Activated CD4-positive, alpha-beta T cell treated with anti-CD3 and anti-CD28 coated beads, Interleukin-2, amount 10 ng/mL, durations not matched to agents 24 days and 14 days (primary cell): ENCODE measurements around the gene NPFFR1. TPM values are rescaled to one million over a fixed set of nuclear protein-coding genes. Genes with fewer than 3 reads are reported as not detected.
"Not testable (repeated sequence)": the region's sequence is repeated elsewhere in the genome, so short reads cannot be mapped to it uniquely, and the experiment has no call there.

Source experiments
- DNase-seq: peaks from one replicate; pipeline ENCODE4 v3.0.0; 2022
- H3K27ac Mint-ChIP-seq: one replicate; pipeline ENCODE4 v1.8.0; 2022; ENCODE audit warnings: mild to moderate bottlenecking, mixed read lengths
- H3K27me3 Mint-ChIP-seq: one replicate; pipeline ENCODE4 v1.8.0; 2022; ENCODE audit warnings: mixed read lengths
- H3K36me3 Mint-ChIP-seq: one replicate; pipeline ENCODE4 v1.8.0; 2022; ENCODE audit warnings: low read depth, mild to moderate bottlenecking, mixed read lengths
- H3K4me1 Mint-ChIP-seq: one replicate; pipeline ENCODE4 v1.8.0; 2021; ENCODE audit warnings: mixed read lengths
- H3K4me3 Mint-ChIP-seq: one replicate; pipeline ENCODE4 v1.8.0; 2022; ENCODE audit warnings: mild to moderate bottlenecking, moderate library complexity, mixed read lengths
- H3K9me3 Mint-ChIP-seq: one replicate; pipeline ENCODE4 v1.8.0; 2021; ENCODE audit warnings: mixed read lengths
- intact Hi-C: fragments of 100-400 bp; cut with micrococcal nuclease; formaldehyde crosslinking; loops from one replicate; pipeline ENCODE4 v1.15.1; 2023
- total RNA-seq: library from RNA; stranded (reverse); gene quantifications from 2 replicates; pipeline ENCODE4 v1.2.3, GENCODE V29; 2022

The NPFFR1 gene
- total RNA-seq, 1 donor from 2014 or later = not detected

DNA sequence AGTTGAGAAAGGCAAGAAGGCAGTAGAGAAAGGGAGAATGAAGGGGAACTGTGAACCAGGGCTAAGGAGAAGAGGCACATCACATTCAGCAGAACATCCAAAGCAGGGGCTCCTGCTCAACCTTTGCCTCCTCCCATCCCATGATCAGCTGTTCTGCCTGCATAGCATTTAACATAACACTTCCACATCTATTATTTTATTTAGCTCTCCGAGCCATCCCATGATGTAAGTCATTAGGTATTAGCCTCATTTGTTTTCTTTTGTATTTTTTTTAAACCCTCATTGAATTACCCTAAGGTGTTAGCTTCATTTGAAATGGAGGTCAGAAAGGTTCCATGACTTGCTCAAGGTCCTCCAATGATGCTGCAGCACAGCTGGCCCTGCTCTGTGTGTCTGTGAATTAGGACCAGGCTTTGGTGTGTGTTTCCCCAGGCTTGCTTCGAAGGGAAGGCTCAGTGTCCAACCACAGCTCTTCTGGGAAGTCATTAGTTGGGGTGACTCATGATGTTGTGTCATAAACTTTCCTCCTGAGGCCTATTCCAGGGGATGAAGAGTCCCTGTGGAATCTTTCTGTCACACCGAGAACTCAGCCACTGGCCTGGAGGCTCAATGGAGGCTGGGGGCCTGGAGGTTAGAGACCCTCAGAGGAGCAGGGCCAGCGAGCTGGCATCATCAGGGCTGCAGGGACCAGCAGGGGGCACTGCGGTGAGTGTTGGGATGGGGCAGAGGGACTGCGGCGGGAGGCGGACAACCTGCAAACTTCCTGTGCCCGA lies 16.5 kb downstream of the NPFFR1 start:
- intact Hi-C loops = no loop called here
- no peak overlapping the region for H3K4me3 Mint-ChIP-seq
- H3K27ac Mint-ChIP-seq = no peak overlapping the region
- H3K27me3 Mint-ChIP-seq = peaks cover 7% of the 10 kb centered on the region
- peaks cover 22% of the 10 kb centered on the region for H3K4me1 Mint-ChIP-seq
- DNase-seq = no peak
- H3K36me3 Mint-ChIP-seq = no peaks in the 10 kb centered on the region
- no peaks in the 10 kb centered on the region for H3K9me3 Mint-ChIP-seq

DNA sequence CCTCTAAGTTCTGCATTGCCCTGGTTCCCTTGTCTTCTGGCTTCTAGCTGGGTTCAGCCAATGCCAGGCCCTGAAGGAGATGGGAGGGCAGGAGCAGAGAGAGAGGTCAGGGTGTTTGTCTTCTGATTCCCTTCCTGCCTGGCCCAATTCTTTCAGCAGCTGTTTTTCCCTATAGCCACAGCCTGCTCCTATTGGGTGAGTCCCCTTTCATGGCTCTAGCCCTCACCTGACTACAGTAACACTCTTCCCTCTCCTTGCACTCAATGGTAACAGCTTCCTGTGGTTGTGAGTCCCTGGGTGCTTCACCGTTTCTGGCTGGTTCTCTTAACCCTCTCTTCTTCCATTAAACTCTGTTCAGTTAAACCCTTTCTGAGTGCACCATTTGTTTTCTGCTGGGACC lies 17.1 kb downstream of the NPFFR1 start:
- no peak overlapping the region for H3K27ac Mint-ChIP-seq
- H3K27me3 Mint-ChIP-seq = peaks cover 7% of the 10 kb centered on the region
- no peak for DNase-seq
- no peak overlapping the region for H3K4me3 Mint-ChIP-seq
- peaks cover 20% of the 10 kb centered on the region for H3K4me1 Mint-ChIP-seq
- intact Hi-C loops = no loop called here
- H3K36me3 Mint-ChIP-seq = no peaks in the 10 kb centered on the region
- H3K9me3 Mint-ChIP-seq = peaks cover 2% of the 10 kb centered on the region

DNA sequence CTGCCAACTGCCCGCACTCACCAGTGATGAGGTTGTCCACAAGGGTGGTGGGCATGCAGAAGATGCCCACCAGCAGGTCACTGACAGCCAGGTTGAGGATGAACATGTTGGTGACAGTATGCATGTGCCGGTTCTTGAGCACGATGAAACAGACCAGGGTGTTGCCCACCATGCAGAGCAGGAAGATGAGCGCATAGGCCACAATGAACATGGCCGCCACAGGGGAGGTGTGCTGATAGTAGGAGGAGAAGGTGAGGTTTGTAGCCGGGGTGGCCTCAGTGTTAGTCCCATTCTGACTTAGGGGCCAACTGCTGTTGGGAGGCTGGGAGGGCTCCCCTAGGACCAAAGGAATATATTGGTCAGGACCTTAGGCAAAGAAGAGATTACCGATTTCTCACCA lies 17.7 kb downstream of the NPFFR1 start:
- H3K27ac Mint-ChIP-seq = no peak overlapping the region
- peaks cover 2% of the 10 kb centered on the region for H3K36me3 Mint-ChIP-seq
- peaks cover 17% of the 10 kb centered on the region for H3K4me1 Mint-ChIP-seq
- peaks cover 6% of the 10 kb centered on the region for H3K9me3 Mint-ChIP-seq
- no peak overlapping the region for H3K4me3 Mint-ChIP-seq
- intact Hi-C loops = no loop called here
- no peak for DNase-seq
- H3K27me3 Mint-ChIP-seq = peaks cover 7% of the 10 kb centered on the region

DNA sequence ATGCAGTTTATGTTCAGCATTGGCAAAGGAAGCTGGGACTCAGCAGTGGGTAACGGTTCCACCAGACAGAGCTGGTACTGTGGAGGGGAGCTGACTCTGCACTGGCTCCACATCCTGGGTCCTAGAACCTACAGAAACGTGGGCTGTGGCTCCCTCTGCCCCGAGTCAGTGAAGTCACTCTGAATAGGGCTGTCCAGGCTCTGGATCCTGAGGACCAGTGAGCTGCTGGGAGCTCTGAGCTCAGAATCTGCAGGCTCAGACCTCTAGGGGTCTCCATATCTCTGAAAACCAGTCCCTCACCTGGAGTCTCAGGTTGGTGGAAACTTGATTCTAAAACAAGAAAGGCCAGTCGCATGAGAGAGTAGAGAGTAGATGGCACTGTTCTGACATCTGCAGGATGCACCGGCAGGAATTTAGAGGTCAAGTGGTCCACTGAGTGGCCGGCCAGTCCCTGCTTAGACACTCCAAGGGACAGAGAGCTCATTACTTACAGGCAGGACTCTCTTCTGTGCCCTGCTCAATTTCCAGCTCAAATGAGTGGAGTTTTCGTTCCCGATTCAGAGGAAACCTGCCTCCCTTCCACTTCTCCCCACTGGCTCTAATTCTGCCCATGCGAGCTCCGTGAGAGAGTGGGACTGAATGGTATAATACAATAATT lies 18.6 kb downstream of the NPFFR1 start:
- Mint-ChIP-seq H3K9me3 (peaks cover 8% of the 10 kb centered on the region), H3K4me3 (no peak overlapping the region), H3K27ac (no peak overlapping the region), H3K27me3 (peaks cover 7% of the 10 kb centered on the region), H3K36me3 (peaks cover 2% of the 10 kb centered on the region), H3K4me1 (peaks cover 8% of the 10 kb centered on the region)
- intact Hi-C loops = no loop called here
- DNase-seq = no peak

DNA sequence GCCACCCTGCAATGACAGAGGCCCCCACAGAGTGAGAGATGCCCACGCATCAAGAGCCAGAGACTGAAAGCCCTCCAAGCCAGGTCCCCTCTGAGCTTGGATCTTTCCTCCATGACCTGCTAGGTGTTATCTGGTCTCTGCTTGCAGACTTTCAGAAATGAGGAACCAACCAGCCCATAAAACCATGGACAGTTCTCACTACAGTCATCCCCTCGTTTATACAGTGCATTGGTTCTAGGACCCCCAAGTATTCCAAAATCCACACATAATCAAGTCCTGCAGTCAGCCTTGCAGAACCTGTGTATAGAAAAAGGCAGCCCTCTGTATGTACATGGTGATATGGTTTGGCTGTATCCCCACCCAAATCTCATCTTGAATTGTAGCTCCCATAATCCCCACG lies 23.1 kb downstream of the NPFFR1 start:
- peaks cover 2% of the 10 kb centered on the region for H3K36me3 Mint-ChIP-seq
- H3K4me1 Mint-ChIP-seq = peaks cover 4% of the 10 kb centered on the region
- peaks cover 8% of the 10 kb centered on the region for H3K9me3 Mint-ChIP-seq
- intact Hi-C loops = no loop called here
- no peak overlapping the region for H3K4me3 Mint-ChIP-seq
- H3K27me3 Mint-ChIP-seq = peaks cover 26% of the 10 kb centered on the region
- H3K27ac Mint-ChIP-seq = no peak overlapping the region
- no peak for DNase-seq

DNA sequence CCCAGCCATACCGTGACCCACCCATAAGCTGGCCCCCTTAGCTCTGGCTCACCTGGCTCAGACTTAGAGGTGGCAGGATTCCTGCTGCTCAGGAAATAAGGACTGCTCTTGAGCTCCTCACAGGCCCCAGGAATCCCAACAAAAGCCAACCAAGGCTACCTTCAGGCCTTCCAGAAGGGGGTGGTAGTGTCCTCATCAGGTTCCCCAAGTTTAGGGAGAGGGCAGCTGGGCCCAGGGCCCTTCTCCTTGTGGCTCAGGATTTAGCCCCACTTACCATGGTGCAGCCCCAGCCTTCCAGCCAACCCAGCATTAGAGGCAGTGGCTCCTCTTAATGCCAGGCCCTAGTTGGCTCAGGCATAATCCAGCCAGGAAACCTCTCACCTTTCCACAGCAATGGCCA lies 23.5 kb downstream of the NPFFR1 start:
- peaks cover 8% of the 10 kb centered on the region for H3K4me1 Mint-ChIP-seq
- peaks cover 8% of the 10 kb centered on the region for H3K9me3 Mint-ChIP-seq
- no peak overlapping the region for H3K4me3 Mint-ChIP-seq
- DNase-seq = no peak
- intact Hi-C loops = no loop called here
- peaks cover 2% of the 10 kb centered on the region for H3K36me3 Mint-ChIP-seq
- H3K27ac Mint-ChIP-seq = no peak overlapping the region
- H3K27me3 Mint-ChIP-seq = peaks cover 30% of the 10 kb centered on the region

DNA sequence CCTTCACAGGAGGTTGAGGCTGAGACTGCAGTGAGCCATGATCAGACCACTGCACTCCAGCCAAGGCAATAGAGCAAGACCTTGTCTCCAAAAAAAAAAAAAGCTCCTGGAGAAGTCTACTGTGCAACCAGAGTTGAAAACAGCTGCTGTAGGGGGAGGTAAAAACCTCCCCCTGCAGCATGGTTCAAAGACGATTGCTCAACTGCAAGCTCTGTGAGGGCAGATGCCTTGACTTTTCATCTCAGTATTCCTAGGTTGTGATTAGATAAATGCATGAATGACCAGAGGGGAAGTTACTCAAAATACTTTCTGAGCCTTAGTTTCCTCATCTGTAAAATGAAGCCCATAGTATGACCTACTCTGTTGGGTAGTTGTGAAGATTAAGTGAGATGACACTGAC lies 25.6 kb downstream of the NPFFR1 start:
- H3K9me3 Mint-ChIP-seq = peaks cover 8% of the 10 kb centered on the region
- peaks cover 2% of the 10 kb centered on the region for H3K36me3 Mint-ChIP-seq
- H3K4me1 Mint-ChIP-seq = peaks cover 8% of the 10 kb centered on the region
- H3K4me3 Mint-ChIP-seq = no peak overlapping the region
- no peak for DNase-seq
- intact Hi-C loops = no loop called here
- H3K27me3 Mint-ChIP-seq = peaks cover 36% of the 10 kb centered on the region
- no peak overlapping the region for H3K27ac Mint-ChIP-seq

DNA sequence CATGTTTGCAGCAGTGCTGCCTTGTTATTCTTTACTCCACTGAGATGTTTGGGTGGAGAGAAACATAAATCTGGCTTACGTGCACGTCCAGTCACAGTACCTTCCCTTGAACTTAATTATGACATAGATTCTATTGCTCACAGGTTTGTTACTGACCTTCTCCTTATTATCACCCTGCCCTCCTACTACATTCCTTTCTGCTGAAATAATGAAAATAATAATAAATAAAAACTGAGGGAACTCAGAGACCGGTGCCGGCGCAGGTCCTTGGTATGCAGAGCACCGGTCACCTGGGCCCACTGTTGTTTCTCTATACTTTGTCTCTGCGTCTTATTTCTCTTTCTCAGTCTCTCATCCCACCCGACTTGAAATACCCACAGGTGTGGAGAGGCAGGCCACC lies 26.0 kb downstream of the NPFFR1 start:
- peaks cover 38% of the 10 kb centered on the region for H3K27me3 Mint-ChIP-seq
- DNase-seq, intact Hi-C loops, H3K4me1 Mint-ChIP-seq, H3K36me3 Mint-ChIP-seq, H3K9me3 Mint-ChIP-seq, H3K4me3 Mint-ChIP-seq, H3K27ac Mint-ChIP-seq: not testable (repeated sequence)

DNA sequence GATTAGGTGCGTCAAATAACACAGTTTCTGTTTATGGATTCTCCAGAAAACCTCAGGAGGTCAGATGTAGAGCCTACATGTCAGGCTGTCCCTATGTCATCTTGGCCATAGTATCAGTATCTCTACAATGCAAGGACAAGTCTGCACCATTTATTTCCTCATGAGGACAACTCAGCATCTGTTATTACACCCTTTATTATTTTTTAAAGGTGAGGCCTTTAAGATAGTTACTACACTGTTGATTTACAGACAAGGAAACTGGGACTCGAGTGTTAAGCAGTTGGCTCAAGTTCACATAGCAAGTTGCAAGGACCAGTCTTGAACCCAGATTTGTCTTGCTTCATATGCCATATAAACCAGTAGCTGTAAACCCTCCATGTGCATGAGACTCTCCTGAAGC lies 27.3 kb downstream of the NPFFR1 start:
- intact Hi-C loops = no loop called here
- DNase-seq = no peak
- Mint-ChIP-seq H3K36me3 (peaks cover 2% of the 10 kb centered on the region), H3K27me3 (peaks cover 42% of the 10 kb centered on the region), H3K9me3 (peaks cover 5% of the 10 kb centered on the region), H3K4me3 (peak overlapping the region; percentile 22), H3K27ac (no peak overlapping the region), H3K4me1 (peaks cover 8% of the 10 kb centered on the region)

DNA sequence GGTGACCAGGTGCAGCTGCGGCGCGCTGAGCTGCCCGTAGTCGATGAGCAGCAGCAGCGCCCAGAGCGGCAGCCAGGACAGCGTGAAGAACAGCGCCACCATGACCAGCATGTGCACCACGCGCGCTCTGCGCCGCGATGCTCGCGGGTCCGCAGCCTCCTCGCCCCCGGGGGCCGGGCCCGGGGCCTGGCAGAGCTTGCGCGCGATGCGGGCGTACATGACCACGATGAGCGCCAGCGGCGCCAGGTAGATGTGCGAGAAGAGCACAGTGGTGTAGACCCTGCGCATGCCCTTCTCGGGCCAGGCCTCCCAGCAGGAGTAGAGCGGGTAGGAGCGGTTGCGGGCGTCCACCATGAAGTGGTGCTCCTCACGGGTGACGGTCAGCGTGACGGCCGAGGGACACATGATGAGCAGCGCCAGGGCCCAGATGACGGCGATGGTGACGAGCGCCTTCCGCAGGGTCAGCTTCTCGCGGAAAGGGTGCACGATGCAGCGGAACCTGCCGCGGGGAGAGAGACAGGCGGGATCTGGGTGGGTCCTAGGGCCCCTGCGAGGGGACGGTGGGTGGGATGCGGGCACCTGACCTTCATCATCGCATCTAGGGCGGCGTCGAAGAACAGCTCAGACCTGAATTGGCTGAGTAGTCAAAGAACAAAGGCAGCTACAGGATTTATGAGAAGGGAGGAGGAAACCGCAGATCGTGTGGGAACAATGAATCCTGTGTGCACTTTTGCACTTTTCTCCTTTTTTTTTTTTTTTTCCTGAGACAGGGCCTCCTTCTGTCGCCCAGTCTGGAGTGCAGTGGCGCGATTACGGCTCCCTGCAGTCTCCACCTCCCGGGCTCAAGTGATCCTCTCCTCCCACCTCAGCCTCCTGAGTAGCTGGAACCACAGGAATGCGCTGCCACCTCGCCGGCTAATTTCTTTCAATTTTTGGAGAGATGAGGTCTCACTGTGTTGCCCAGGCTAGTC lies 28.2 kb downstream of the NPFFR1 start:
- Mint-ChIP-seq H3K36me3 (no peaks in the 10 kb centered on the region), H3K27me3 (peaks cover 43% of the 10 kb centered on the region), H3K4me1 (peaks cover 8% of the 10 kb centered on the region), H3K4me3 (peak overlapping the region; percentile 63), H3K27ac (no peak overlapping the region), H3K9me3 (no peaks in the 10 kb centered on the region)
- intact Hi-C loops = no loop called here
- DNase-seq = no peak

DNA sequence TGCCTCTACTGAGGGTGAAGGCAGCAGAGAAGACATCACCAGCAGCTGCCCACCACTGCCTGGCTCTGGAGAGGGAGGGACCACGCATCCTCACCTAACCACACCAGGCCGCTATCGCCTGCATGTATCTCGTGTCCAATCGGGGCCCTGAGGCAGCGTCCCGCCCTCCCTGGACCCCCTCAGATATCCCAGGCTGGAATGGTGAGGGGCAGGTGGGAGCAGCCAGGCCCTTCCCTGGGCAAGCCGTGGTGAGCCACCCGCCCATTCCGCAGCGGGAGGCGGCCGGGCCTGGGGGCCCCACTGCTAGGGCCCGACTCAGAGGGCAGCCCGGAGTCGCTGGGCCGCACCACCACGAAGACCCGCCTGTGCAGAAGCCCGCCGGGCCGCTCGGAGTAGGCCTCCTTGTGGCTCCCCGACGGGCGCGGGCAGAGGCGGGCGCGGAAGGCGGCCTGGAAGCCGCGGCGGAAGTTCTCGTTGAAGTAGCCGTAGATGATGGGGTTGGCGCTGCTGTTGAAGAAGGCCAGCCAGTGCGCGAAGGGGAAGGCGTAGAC lies 29.0 kb downstream of the NPFFR1 start:
- no peak for DNase-seq
- Mint-ChIP-seq H3K36me3 (no peaks in the 10 kb centered on the region), H3K27ac (no peak overlapping the region), H3K9me3 (no peaks in the 10 kb centered on the region), H3K27me3 (peaks cover 49% of the 10 kb centered on the region), H3K4me1 (peaks cover 8% of the 10 kb centered on the region), H3K4me3 (peak overlapping the region; percentile 63)
- intact Hi-C loops = no loop called here

DNA sequence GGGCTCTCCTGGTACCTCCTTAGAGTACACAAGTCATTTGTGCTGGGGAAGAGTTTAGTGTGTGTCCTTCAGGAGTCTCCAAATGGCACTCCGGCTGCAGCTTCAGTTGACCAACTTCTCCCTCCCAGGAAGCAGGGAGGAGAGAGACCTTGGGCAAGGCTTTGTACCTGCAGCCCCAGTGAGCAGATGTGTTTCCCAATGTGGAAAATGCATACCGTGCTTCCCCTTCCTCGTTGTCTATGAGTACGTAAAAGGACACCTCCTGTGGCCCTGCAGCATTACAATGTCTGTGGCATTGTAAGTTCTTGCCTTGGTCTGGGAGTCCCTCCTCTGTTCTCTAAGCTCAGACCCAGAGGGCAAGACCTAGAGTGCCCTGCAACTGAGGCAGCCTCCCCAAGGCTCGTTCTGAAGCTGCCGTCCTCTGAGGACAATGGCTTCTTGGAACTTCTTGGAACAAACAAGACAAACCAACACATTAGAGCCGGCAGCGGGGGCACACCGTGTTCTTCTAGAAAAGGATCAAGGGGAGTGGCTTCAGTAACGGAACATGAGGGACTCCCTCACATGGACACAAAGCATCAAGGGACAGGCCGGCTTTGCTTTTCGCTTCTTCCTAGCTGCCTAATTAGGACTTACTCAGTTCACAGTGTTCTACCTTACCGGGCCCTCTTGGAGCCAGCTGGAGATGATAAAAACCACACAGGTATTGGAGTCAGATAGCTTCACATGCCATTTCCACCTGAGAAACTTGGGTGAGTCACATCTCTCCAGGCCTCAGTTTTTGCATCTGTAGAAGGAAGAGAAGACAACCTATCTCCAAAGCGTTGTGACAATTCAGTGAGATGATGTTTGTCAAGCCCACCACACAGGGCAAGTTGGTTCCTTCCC lies 29.7 kb downstream of the NPFFR1 start:
- H3K9me3 Mint-ChIP-seq = no peaks in the 10 kb centered on the region
- H3K36me3 Mint-ChIP-seq = no peaks in the 10 kb centered on the region
- H3K27me3 Mint-ChIP-seq = peaks cover 49% of the 10 kb centered on the region
- H3K27ac Mint-ChIP-seq = no peak overlapping the region
- no peak for DNase-seq
- H3K4me1 Mint-ChIP-seq = peaks cover 8% of the 10 kb centered on the region
- intact Hi-C loops = no loop called here
- no peak overlapping the region for H3K4me3 Mint-ChIP-seq
